Neural cell (in vitro differentiated cells): ENCODE data around the gene MAP3K14.

ENCODE experiments used
- CTCF ChIP-seq: fragments of 450-650 bp; IDR thresholded peaks from 2 replicates; pipeline ENCODE4 v1.5.1; 2014; ENCODE audit warnings: antibody characterized with exemption, mild to moderate bottlenecking, moderate library complexity; ENCODE audit not compliant: poor library complexity, severe bottlenecking
- EP300 ChIP-seq: fragments of 450-650 bp; conservative IDR thresholded peaks from 2 replicates; pipeline ENCODE4 v1.6.1; 2014; ENCODE audit warnings: antibody characterized with exemption, mild to moderate bottlenecking, moderate library complexity; ENCODE audit not compliant: poor library complexity, severe bottlenecking
- EZH2 ChIP-seq: fragments of 200-600, 300-800 bp; shearing (Covaris generic), sonication (generic); IDR thresholded peaks from 2 replicates; pipeline ENCODE4 v1.6.1; 2014; ENCODE audit warnings: antibody characterized with exemption, low read length, borderline replicate concordance, mild to moderate bottlenecking; ENCODE audit not compliant: insufficient read depth, poor library complexity, severe bottlenecking
- MXI1 ChIP-seq: fragments of 450-650 bp; conservative IDR thresholded peaks from 2 replicates; pipeline ENCODE4 v1.6.1; 2014; ENCODE audit warnings: antibody characterized with exemption, mild to moderate bottlenecking; ENCODE audit not compliant: poor library complexity, severe bottlenecking
- POLR2AphosphoS5 ChIP-seq: IDR thresholded peaks from 2 replicates; pipeline ENCODE4 v1.6.1; 2012
- RAD21 ChIP-seq: fragments of 450-650 bp; conservative IDR thresholded peaks from 2 replicates; pipeline ENCODE4 v1.6.1; 2014; ENCODE audit warnings: antibody characterized with exemption, mild to moderate bottlenecking, moderate library complexity
- REST ChIP-seq: IDR thresholded peaks from 2 replicates; pipeline ENCODE4 v1.6.1; 2012; ENCODE audit warnings: borderline replicate concordance
- TAF1 ChIP-seq: IDR thresholded peaks from 2 replicates; pipeline ENCODE4 v1.6.1; 2012; ENCODE audit warnings: low read depth

DNA sequence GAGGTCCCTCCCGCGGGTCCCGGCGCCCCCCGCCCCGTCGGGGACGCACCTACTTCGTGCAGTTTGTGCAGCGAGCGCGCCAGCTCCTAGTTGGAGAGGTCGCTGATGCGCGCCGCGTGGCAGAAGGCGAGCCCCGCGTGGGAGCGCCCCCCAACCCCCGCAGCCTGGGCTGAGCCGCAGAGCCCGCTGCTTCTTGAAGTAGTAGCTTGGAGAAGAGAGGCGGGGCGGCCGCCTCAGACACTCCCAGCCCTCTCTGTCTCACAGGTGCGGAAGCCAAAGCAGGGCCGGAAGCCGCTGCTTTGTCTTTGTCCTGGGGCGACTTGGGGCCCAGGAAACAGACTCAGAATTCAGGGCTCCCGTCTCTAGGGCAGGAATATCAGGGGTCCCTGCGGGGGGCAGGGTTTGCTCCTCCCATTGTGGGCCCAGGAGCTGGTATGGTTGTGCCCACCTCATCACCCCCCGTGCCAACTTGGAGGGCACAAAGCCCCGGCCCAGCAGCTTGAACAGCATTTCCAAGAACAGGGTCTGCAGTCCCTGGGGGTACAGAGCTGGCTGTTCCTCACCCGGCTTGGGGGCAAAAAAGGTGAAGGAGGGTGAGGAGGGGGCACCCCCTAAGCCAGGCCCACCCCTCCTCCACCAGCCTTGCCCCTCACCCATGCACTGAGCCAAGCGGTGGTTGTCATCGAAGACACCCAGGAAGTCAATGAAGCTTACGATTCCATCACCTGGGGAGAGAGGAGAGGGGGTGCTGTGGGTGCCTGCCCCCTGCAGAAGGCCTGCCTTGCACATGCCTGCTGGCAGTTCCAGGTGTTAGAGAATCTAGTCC lies 68.5 kb downstream of the MAP3K14 start:
- no peak for TF ChIP-seq CTCF
- TF ChIP-seq EZH2, result no peak
- TF ChIP-seq EP300, result no peak
- no peak for TF ChIP-seq RAD21
- no peak for TF ChIP-seq REST
- TF ChIP-seq POLR2AphosphoS5, result no peak
- no peak for TF ChIP-seq TAF1
- TF ChIP-seq MXI1, result no peak
